Neuronal stem cell (in vitro differentiated cells): Measurements from ENCODE around the gene HOXD4.

Experiments
- DNase-seq: peaks from one replicate; pipeline ENCODE4 v3.0.0-alpha.2; 2013; ENCODE audit warnings: low spot score
- H2AFZ ChIP-seq: one replicate; pipeline ENCODE4 v1.6.1; 2013; ENCODE audit warnings: mild to moderate bottlenecking, low read length, inconsistent platforms
- H2AK5ac ChIP-seq: 2 replicates; pipeline ENCODE4 v1.6.1; 2013; ENCODE audit warnings: low read depth, mild to moderate bottlenecking, inconsistent platforms, low read length, moderate library complexity, mixed read lengths
- H2BK120ac ChIP-seq: 2 replicates; pipeline ENCODE4 v1.6.1; 2013; ENCODE audit warnings: low read depth, mild to moderate bottlenecking, inconsistent platforms, low read length, moderate library complexity, mixed read lengths
- H2BK12ac ChIP-seq: one replicate; pipeline ENCODE4 v1.6.1; 2013; ENCODE audit warnings: low read length, inconsistent platforms
- H2BK15ac ChIP-seq: 2 replicates; pipeline ENCODE4 v1.6.1; 2013; ENCODE audit warnings: mild to moderate bottlenecking, low read length, inconsistent platforms, mixed read lengths
- H2BK5ac ChIP-seq: one replicate; pipeline ENCODE4 v1.6.1; 2013; ENCODE audit warnings: inconsistent platforms, mild to moderate bottlenecking, low read length, moderate library complexity
- H3K14ac ChIP-seq: one replicate; pipeline ENCODE4 v1.6.1; 2013; ENCODE audit warnings: low read length, inconsistent platforms
- H3K18ac ChIP-seq: 2 replicates; pipeline ENCODE4 v1.6.1; 2013; ENCODE audit warnings: low read length, inconsistent platforms
- H3K23ac ChIP-seq: 2 replicates; pipeline ENCODE4 v1.6.1; 2013; ENCODE audit warnings: low read depth, mild to moderate bottlenecking, mixed read lengths, low read length, inconsistent platforms; ENCODE audit not compliant: poor library complexity
- H3K27ac ChIP-seq: replicated peaks from 3 replicates; pipeline ENCODE4 v1.5.1; 2013; ENCODE audit warnings: low read length, inconsistent platforms
- H3K27me3 ChIP-seq, 3 experiments: 2 replicates each; pipeline ENCODE4 v1.6.1; 2013; ENCODE audit warnings: low read length in 3 of 3, mild to moderate bottlenecking in 2 of 3, inconsistent platforms in 1 of 3, low read depth in 1 of 3, mixed read lengths in 1 of 3, moderate library complexity in 1 of 3; ENCODE audit not compliant: control insufficient read depth in 3 of 3, insufficient read depth in 3 of 3
- H3K36me3 ChIP-seq, 2 donors: replicated peaks in 1 of 2; 2 replicates each; pipeline ENCODE4 v1.6.1; 2013; ENCODE audit warnings: low read length in 2 of 2; ENCODE audit not compliant: control insufficient read depth in 2 of 2, insufficient read depth in 2 of 2
- H3K4ac ChIP-seq: 2 replicates; pipeline ENCODE4 v1.6.1; 2013; ENCODE audit warnings: inconsistent platforms, mild to moderate bottlenecking, low read length, moderate library complexity
- H3K4me1 ChIP-seq, 2 donors: 1 replicate in 1 of 2; 2 replicates in 1 of 2; pipeline ENCODE4 v1.6.1; 2013; ENCODE audit warnings: low read length in 2 of 2, low read depth in 1 of 2; ENCODE audit not compliant: control insufficient read depth in 2 of 2, insufficient read depth in 1 of 2
- H3K4me2 ChIP-seq: one replicate; pipeline ENCODE4 v1.6.1; 2013; ENCODE audit warnings: mild to moderate bottlenecking, low read length, inconsistent platforms; ENCODE audit not compliant: insufficient read depth, poor library complexity, severe bottlenecking
- H3K4me3 ChIP-seq, 2 donors: 2 replicates each; pipeline ENCODE4 v1.5.1; 2013; ENCODE audit warnings: low read length in 2 of 2, mild to moderate bottlenecking in 2 of 2, inconsistent platforms in 1 of 2, moderate library complexity in 1 of 2
- H3K79me1 ChIP-seq: one replicate; pipeline ENCODE4 v1.6.1; 2013; ENCODE audit warnings: low read depth, mild to moderate bottlenecking, inconsistent platforms, low read length, moderate library complexity
- H3K9ac ChIP-seq: one replicate; pipeline ENCODE4 v1.6.1; 2013; ENCODE audit warnings: mild to moderate bottlenecking, low read depth, low read length, inconsistent platforms; ENCODE audit not compliant: poor library complexity
- H3K9me3 ChIP-seq, 2 donors: replicated peaks in 1 of 2; 2 replicates each; pipeline versions ENCODE3 to v1.6.1; 2013; ENCODE audit warnings: low read length in 2 of 2, mild to moderate bottlenecking in 2 of 2, inconsistent platforms in 1 of 2, low read depth in 1 of 2, mixed read lengths in 1 of 2, moderate library complexity in 1 of 2; ENCODE audit not compliant: control insufficient read depth in 2 of 2, insufficient read depth in 1 of 2
- H4K8ac ChIP-seq: one replicate; pipeline ENCODE4 v1.6.1; 2013; ENCODE audit warnings: low read depth, mild to moderate bottlenecking, inconsistent platforms, low read length, moderate library complexity
- H4K91ac ChIP-seq: one replicate; pipeline ENCODE4 v1.6.1; 2013; ENCODE audit warnings: low read length, low read depth, mild to moderate bottlenecking, inconsistent platforms; ENCODE audit not compliant: poor library complexity
- WGBS, 2 donors: extraction: QIAGEN DNeasy Blood & Tissue Kit; methylation state at CpG; one replicate each; pipeline ENCODE4 v1.1.7; 2013; ENCODE audit warnings: missing lambda C conversion rate in 2 of 2, mixed read lengths in 1 of 2; ENCODE audit not compliant: insufficient read length in 2 of 2, insufficient replicate concordance in 1 of 2; ENCODE audit errors: extremely low coverage in 2 of 2; 5-methylcytosine and 5-hydroxymethylcytosine counted together

Gene HOXD4

DNA sequence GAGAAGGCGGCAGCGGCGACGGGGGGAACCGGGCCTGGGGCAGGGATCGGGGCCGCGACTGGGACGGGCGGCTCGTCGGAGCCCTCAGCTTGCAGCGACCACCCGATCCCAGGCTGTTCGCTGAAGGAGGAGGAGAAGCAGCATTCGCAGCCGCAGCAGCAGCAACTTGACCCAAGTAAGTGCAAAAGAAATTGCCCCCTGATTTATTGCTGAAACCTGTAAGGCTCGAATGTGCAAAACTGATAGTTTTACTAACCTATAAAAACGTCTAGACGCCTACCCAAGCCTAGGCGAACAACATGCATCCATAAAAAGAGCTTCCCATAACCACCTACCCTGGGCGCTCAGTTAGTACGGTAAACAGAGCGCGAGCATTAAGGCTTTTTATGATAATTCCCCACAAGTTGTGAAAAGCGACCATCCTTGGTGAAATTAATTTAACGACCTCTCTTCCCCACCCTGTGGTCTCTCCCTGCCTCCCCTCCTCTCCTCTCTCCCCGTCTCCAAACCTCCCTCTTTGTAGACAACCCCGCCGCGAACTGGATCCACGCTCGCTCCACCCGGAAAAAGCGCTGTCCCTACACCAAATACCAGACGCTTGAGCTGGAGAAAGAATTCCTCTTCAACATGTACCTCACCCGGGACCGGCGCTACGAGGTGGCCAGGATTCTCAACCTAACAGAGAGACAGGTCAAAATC, 27.8 kb upstream of the HOXD4 start:
- H3K4me1 ChIP-seq: peaks cover 0 to 1% of the 10 kb centered on the region in 2 donors
- H3K14ac ChIP-seq: peak overlapping the region; percentile 66
- peak overlapping the region; percentile 95 for H2AFZ ChIP-seq
- H3K27me3 ChIP-seq: peaks cover 61 to 98% (median 92%) of the 10 kb centered on the region in 3 experiments
- H3K79me1 ChIP-seq: no peaks in the 10 kb centered on the region
- H3K27ac ChIP-seq: no peak overlapping the region
- no peak overlapping the region for H3K4ac ChIP-seq
- no peaks in the 10 kb centered on the region for H3K9me3 ChIP-seq
- H3K9ac ChIP-seq: no peak overlapping the region
- H3K4me3 ChIP-seq: no peak overlapping the region
- H3K4me2 ChIP-seq: no peak overlapping the region
- no peak for DNase-seq
- H2BK120ac ChIP-seq: no peak overlapping the region
- H2BK12ac ChIP-seq: no peak overlapping the region
- no peak overlapping the region for H2BK5ac ChIP-seq
- no CpG with 5 or more reads among the region's 40 CpGs for WGBS, 2 donors
- H2AK5ac ChIP-seq: no peak overlapping the region
- H4K8ac ChIP-seq: no peak overlapping the region
- no peak overlapping the region for H3K23ac ChIP-seq
- no peak overlapping the region for H2BK15ac ChIP-seq
- H3K36me3 ChIP-seq: no peaks in the 10 kb centered on the region
- H3K18ac ChIP-seq: peak overlapping the region; percentile 45
- no peak overlapping the region for H4K91ac ChIP-seq

DNA sequence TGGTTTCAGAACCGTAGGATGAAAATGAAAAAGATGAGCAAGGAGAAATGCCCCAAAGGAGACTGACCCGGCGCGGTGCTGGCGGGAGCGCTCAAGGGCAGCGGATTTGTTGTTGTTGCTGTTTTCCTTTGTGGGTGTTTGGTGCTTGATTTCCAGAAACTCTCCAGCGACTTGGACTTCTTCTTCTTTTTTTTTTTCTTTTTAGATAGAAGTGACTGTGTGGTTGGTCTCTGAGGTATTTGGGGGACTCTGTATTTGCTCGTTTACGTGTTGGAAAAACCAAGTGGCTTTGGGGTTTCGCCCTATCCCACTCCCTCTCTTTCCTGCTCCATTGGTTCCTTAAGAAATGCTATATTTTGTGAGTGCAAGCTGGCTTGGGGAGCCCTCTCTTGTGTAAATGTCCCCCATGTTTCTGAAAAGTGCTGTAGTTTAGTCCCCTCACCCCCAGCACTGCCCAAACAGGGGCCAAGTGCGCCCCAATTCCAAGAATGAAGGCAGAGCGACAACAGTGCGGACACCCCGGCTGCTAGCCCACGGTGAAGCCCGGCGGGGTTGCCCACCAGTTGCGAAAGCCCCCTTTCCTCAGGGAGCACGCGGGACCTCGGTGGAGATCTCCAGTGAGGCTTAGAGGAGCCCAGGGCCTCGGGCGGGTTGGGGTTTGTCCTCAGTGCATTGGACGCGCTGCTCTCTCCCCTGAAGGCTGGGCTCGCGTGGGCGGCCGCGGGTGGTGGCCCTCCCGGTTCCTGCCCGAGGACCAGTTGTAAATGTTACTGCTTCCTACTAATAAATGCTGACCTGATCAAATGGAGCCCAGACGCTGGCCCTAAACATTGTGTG, 27.0 kb upstream of the HOXD4 start:
- DNase-seq: no peak
- H4K8ac ChIP-seq: no peak overlapping the region
- H2BK15ac ChIP-seq: no peak overlapping the region
- H3K27ac ChIP-seq: no peak overlapping the region
- no peak overlapping the region for H3K18ac ChIP-seq
- no peaks in the 10 kb centered on the region for H3K79me1 ChIP-seq
- H3K9ac ChIP-seq: no peak overlapping the region
- H2AFZ ChIP-seq: no peak overlapping the region
- peaks cover 0 to 5% of the 10 kb centered on the region in 2 donors for H3K4me1 ChIP-seq
- WGBS, 2 donors: no CpG with 5 or more reads among the region's 34 CpGs
- peak overlapping the region; percentile 26 for H3K23ac ChIP-seq
- peaks cover 67 to 100% (median 93%) of the 10 kb centered on the region in 3 experiments for H3K27me3 ChIP-seq
- H3K9me3 ChIP-seq: no peaks in the 10 kb centered on the region
- no peak overlapping the region for H2BK12ac ChIP-seq
- H2AK5ac ChIP-seq: no peak overlapping the region
- H3K14ac ChIP-seq: no peak overlapping the region
- H2BK120ac ChIP-seq: no peak overlapping the region
- no peak overlapping the region for H2BK5ac ChIP-seq
- no peaks in the 10 kb centered on the region for H3K36me3 ChIP-seq
- H3K4ac ChIP-seq: no peak overlapping the region
- no peak overlapping the region for H4K91ac ChIP-seq
- H3K4me2 ChIP-seq: no peak overlapping the region
- no peak overlapping the region for H3K4me3 ChIP-seq

- Histone ChIP-seq H2AK5ac (no peak overlapping the region), H2BK120ac (no peak overlapping the region), H3K9ac (no peak overlapping the region), H4K91ac (no peak overlapping the region), H4K8ac (no peak overlapping the region), H2BK15ac (no peak overlapping the region), H2AFZ (no peak overlapping the region), H3K79me1 (no peaks in the 10 kb centered on the region), H2BK5ac (no peak overlapping the region), H3K4ac (no peak overlapping the region), H3K23ac (no peak overlapping the region), H3K4me1 (peaks cover 0 to 5% of the 10 kb centered on the region in 2 donors), H3K27me3 (peaks cover 67 to 98% (median 93%) of the 10 kb centered on the region in 3 experiments), H3K9me3 (no peaks in the 10 kb centered on the region), H3K4me3 (no peak overlapping the region), H2BK12ac (no peak overlapping the region), H3K36me3 (no peaks in the 10 kb centered on the region), H3K4me2 (peak overlapping the region; percentile 4), H3K27ac (no peak overlapping the region), H3K14ac (peak overlapping the region; percentile 6), H3K18ac (no peak overlapping the region)
- no CpG with 5 or more reads among the region's 9 CpGs for WGBS, 2 donors
- no peak for DNase-seq
Measured at GRCh38 chr2:176124947-176125771, 26.2 kb upstream of the HOXD4 start.

- no peak overlapping the region for H3K27ac ChIP-seq
- H3K18ac ChIP-seq: no peak overlapping the region
- H3K4me1 ChIP-seq: peaks cover 0 to 5% of the 10 kb centered on the region in 2 donors
- H3K14ac ChIP-seq: no peak overlapping the region
- no peak overlapping the region for H3K4me3 ChIP-seq
- no peak overlapping the region for H4K8ac ChIP-seq
- no peak overlapping the region for H2BK12ac ChIP-seq
- peaks cover 65 to 98% (median 93%) of the 10 kb centered on the region in 3 experiments for H3K27me3 ChIP-seq
- H3K4me2 ChIP-seq: no peak overlapping the region
- H3K4ac ChIP-seq: no peak overlapping the region
- H2BK15ac ChIP-seq: no peak overlapping the region
- H3K9me3 ChIP-seq: no peaks in the 10 kb centered on the region
- no peak overlapping the region for H2AFZ ChIP-seq
- DNase-seq: no peak
- no peak overlapping the region for H2BK120ac ChIP-seq
- H3K9ac ChIP-seq: no peak overlapping the region
- no peaks in the 10 kb centered on the region for H3K36me3 ChIP-seq
- H4K91ac ChIP-seq: no peak overlapping the region
- no peak overlapping the region for H2BK5ac ChIP-seq
- WGBS, 2 donors: no CpG with 5 or more reads among the region's 6 CpGs
- no peak overlapping the region for H3K23ac ChIP-seq
- no peaks in the 10 kb centered on the region for H3K79me1 ChIP-seq
- H2AK5ac ChIP-seq: no peak overlapping the region
Measured at GRCh38 chr2:176125772-176126054, 25.6 kb upstream of the HOXD4 start.
